GM23338 (cell line): ENCODE results near the gene PRSS33. TPM values are rescaled to one million over a fixed set of nuclear protein-coding genes. Genes with fewer than 3 reads are reported as not detected.

Experiments used
- ATAC-seq: fragments of 200-7000 bp; cut with Tn5 transposase; 3 replicates; pipeline ENCODE4 v1.9.1; 2020
- DNase-seq: peaks from one replicate; pipeline ENCODE4 v3.0.0-alpha.2; 2015; ENCODE audit warnings: low spot score
- H2AFZ ChIP-seq: fragments of 200-600 bp; sonication (generic); 2 replicates; pipeline ENCODE4 v1.8.0; 2016; ENCODE audit warnings: antibody characterized with exemption, mild to moderate bottlenecking, moderate library complexity
- H3F3A ChIP-seq: fragments of 200-600 bp; sonication (generic); replicated peaks from 2 replicates; pipeline ENCODE4 v1.8.0; 2017; ENCODE audit warnings: antibody characterized with exemption, mixed run types, low read depth
- H3K27ac ChIP-seq: fragments of 200-600 bp; sonication (generic); 2 replicates; pipeline ENCODE4 v1.6.1; 2016; ENCODE audit warnings: low read depth
- H3K27me3 ChIP-seq: fragments of 200-600 bp; sonication (generic); 2 replicates; pipeline ENCODE4 v1.8.0; 2016; ENCODE audit warnings: mild to moderate bottlenecking, mixed run types, moderate library complexity; ENCODE audit not compliant: insufficient read depth
- H3K36me3 ChIP-seq: fragments of 200-600 bp; sonication (generic); 2 replicates; pipeline ENCODE4 v1.8.0; 2016; ENCODE audit warnings: mild to moderate bottlenecking; ENCODE audit not compliant: insufficient read depth
- H3K4me1 ChIP-seq: fragments of 200-600 bp; sonication (generic); 2 replicates; pipeline ENCODE4 v1.8.0; 2016; ENCODE audit warnings: mild to moderate bottlenecking, moderate library complexity; ENCODE audit not compliant: insufficient read depth
- H3K4me2 ChIP-seq: fragments of 200-600 bp; sonication (generic); 2 replicates; pipeline ENCODE4 v1.7.1; 2017; ENCODE audit warnings: mixed run types
- H3K4me3 ChIP-seq: fragments of 200-600 bp; sonication (generic); 2 replicates; pipeline ENCODE4 v1.6.1; 2016; ENCODE audit warnings: mixed run types
- H3K79me2 ChIP-seq: fragments of 200-600 bp; sonication (generic); replicated peaks from 2 replicates; pipeline ENCODE4 v1.8.0; 2017; ENCODE audit warnings: mild to moderate bottlenecking; ENCODE audit not compliant: insufficient read depth
- H3K9me2 ChIP-seq: fragments of 200-600 bp; sonication (generic); 2 replicates; pipeline ENCODE4 v1.8.0; 2017; ENCODE audit not compliant: insufficient read depth
- H4K20me1 ChIP-seq: fragments of 200-600 bp; sonication (generic); replicated peaks from 2 replicates; pipeline ENCODE4 v1.8.0; 2017; ENCODE audit warnings: mild to moderate bottlenecking; ENCODE audit not compliant: insufficient read depth
- H3K27ac Mint-ChIP-seq: 2 replicates; pipeline ENCODE4 v1.8.0; 2020; ENCODE audit warnings: inconsistent platforms, mild to moderate bottlenecking, moderate library complexity, mixed read lengths
- H3K27me3 Mint-ChIP-seq: 3 replicates; pipeline ENCODE4 v1.8.0; 2022; ENCODE audit warnings: low read depth, mild to moderate bottlenecking, moderate library complexity, mixed read lengths, inconsistent platforms; ENCODE audit not compliant: insufficient read depth, poor library complexity
- H3K36me3 Mint-ChIP-seq: 3 replicates; pipeline ENCODE4 v1.8.0; 2021; ENCODE audit warnings: low read depth, mild to moderate bottlenecking, inconsistent platforms, moderate library complexity, mixed read lengths
- H3K4me1 Mint-ChIP-seq: 3 replicates; pipeline ENCODE4 v1.8.0; 2020; ENCODE audit warnings: mild to moderate bottlenecking, inconsistent platforms, mixed read lengths
- H3K4me3 Mint-ChIP-seq: 3 replicates; pipeline ENCODE4 v1.8.0; 2021; ENCODE audit warnings: moderate library complexity, mild to moderate bottlenecking, inconsistent platforms, mixed read lengths
- H3K9me3 Mint-ChIP-seq: 3 replicates; pipeline ENCODE4 v1.8.0; 2020; ENCODE audit warnings: moderate library complexity, mild to moderate bottlenecking, inconsistent platforms, mixed read lengths
- ETS1 ChIP-seq: IDR thresholded peaks from 2 replicates; pipeline ENCODE4 v1.6.1; 2016; ENCODE audit warnings: antibody characterized with exemption
- REST ChIP-seq: IDR thresholded peaks from one replicate; pipeline ENCODE4 v1.6.1; 2018; ENCODE audit warnings: antibody characterized with exemption; ENCODE audit not compliant: unreplicated experiment
- ZNF462 ChIP-seq: fragments of 250-450 bp; sonication (Bioruptor Pico); IDR thresholded peaks from 2 replicates; pipeline ENCODE4 v1.5.0; 2020; ENCODE audit warnings: mild to moderate bottlenecking, moderate library complexity
- polyA plus RNA-seq: library from polyadenylated mRNA; unstranded; fragments of >200 nt; fragmentation: Nextera tagmentation; extraction: Ambion mirVana; gene quantifications from 2 replicates; pipeline ENCODE4 v1.2.1, GENCODE V29; 2016
- total RNA-seq: library from RNA; depleted of rRNA; stranded (reverse); fragments of >200 nt; shearing (Covaris generic); gene quantifications from 2 replicates; pipeline ENCODE4 v1.2.3, GENCODE V29; 2014

The PRSS33 gene
- total and polyA plus RNA-seq, 2 experiments from 2014 or later = 0.24 to 1.4 TPM

GRCh38 chr16:2835638-2836493, 48.5 kb upstream of the PRSS33 start:
- no peaks in the 10 kb centered on the region; the same call in 1 of the 3 replicates for H3K9me3 Mint-ChIP-seq
- no peak for TF ChIP-seq ETS1
- no peak for TF ChIP-seq REST
- Histone ChIP-seq H3K4me1 (no peaks in the 10 kb centered on the region), H2AFZ (peak overlapping the region; percentile 60; the same call in 1 of the 2 replicates), H3F3A (no peaks in the 10 kb centered on the region; the same call in 1 of the 2 replicates), H3K79me2 (no peaks in the 10 kb centered on the region), H3K4me3 (no peak overlapping the region), H3K27me3 (no peaks in the 10 kb centered on the region), H3K27ac (no peak overlapping the region), H3K4me2 (no peak overlapping the region), H3K36me3 (no peaks in the 10 kb centered on the region), H3K9me2 (no peaks in the 10 kb centered on the region), H4K20me1 (no peaks in the 10 kb centered on the region)
- peaks cover 18% of the 10 kb centered on the region for H3K27me3 Mint-ChIP-seq
- no peak overlapping the region for H3K4me3 Mint-ChIP-seq
- peak; percentile 56 for DNase-seq
- H3K36me3 Mint-ChIP-seq = no peaks in the 10 kb centered on the region
- H3K4me1 Mint-ChIP-seq = peaks cover 14% of the 10 kb centered on the region
- H3K27ac Mint-ChIP-seq = peak overlapping the region; percentile 71; the same call in 1 of the 2 replicates
- ATAC-seq = no peak

- Mint-ChIP-seq H3K27ac (no peak overlapping the region), H3K9me3 (no peaks in the 10 kb centered on the region; the same call in 1 of the 3 replicates), H3K36me3 (no peaks in the 10 kb centered on the region), H3K4me1 (peaks cover 14% of the 10 kb centered on the region), H3K27me3 (peaks cover 18% of the 10 kb centered on the region), H3K4me3 (no peak overlapping the region)
- no peak overlapping the region for H3K4me3 ChIP-seq
- H3K27ac ChIP-seq = no peak overlapping the region
- H3F3A ChIP-seq = no peaks in the 10 kb centered on the region; the same call in 1 of the 2 replicates
- H3K4me1 ChIP-seq = no peaks in the 10 kb centered on the region
- H4K20me1 ChIP-seq = no peaks in the 10 kb centered on the region
- H3K36me3 ChIP-seq = no peaks in the 10 kb centered on the region
- no peaks in the 10 kb centered on the region for H3K79me2 ChIP-seq
- H3K4me2 ChIP-seq = no peak overlapping the region
- no peaks in the 10 kb centered on the region for H3K27me3 ChIP-seq
- DNase-seq (no peak), ATAC-seq (no peak)
- no peak overlapping the region for H2AFZ ChIP-seq
- no peaks in the 10 kb centered on the region for H3K9me2 ChIP-seq
- TF ChIP-seq REST = no peak
- no peak for TF ChIP-seq ZNF462 (CRISPR knock-in tag)
Observed at GRCh38 chr16:2834968-2835367, 47.6 kb upstream of the PRSS33 start.
